Lower leg skin (tissue), 3 donors: ENCODE measurements around the gene UBE2B.

Experiments used
- POLR2A ChIP-seq, 2 donors: fragments of 450-650 bp; IDR thresholded peaks; one replicate each; pipeline ENCODE4 v1.6.1; 2016 to 2017; ENCODE audit warnings: antibody characterized with exemption in 2 of 2, mild to moderate bottlenecking in 1 of 2, moderate library complexity in 1 of 2
- TF ChIP-seq, protein P1 (sequence below), 3 donors: fragments of 450-650 bp; IDR thresholded peaks; one replicate each; pipeline ENCODE4 v1.5.1; 2016; ENCODE audit warnings: antibody characterized with exemption in 3 of 3, mild to moderate bottlenecking in 3 of 3, moderate library complexity in 2 of 3

DNA sequence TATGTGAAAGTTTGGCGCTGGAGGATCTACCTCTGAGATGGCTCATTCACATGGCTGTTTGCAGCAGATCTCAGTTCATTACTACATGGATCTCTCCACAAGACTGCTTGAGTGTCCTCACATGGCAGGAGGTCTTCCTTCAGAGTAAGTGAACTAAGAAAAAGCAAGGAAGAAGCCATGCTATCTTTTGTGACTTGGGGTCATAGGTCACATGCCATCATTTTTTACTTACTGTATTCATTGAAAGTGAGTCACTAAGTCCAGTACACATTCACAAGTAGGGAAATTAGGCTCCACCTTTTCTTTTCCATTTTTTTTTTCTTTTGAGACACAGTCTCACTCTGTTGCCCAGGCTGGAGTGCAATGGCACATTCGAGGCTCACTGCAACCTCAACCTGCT is 49.0 kb downstream of the UBE2B start:
- TF ChIP-seq, protein P1, sequence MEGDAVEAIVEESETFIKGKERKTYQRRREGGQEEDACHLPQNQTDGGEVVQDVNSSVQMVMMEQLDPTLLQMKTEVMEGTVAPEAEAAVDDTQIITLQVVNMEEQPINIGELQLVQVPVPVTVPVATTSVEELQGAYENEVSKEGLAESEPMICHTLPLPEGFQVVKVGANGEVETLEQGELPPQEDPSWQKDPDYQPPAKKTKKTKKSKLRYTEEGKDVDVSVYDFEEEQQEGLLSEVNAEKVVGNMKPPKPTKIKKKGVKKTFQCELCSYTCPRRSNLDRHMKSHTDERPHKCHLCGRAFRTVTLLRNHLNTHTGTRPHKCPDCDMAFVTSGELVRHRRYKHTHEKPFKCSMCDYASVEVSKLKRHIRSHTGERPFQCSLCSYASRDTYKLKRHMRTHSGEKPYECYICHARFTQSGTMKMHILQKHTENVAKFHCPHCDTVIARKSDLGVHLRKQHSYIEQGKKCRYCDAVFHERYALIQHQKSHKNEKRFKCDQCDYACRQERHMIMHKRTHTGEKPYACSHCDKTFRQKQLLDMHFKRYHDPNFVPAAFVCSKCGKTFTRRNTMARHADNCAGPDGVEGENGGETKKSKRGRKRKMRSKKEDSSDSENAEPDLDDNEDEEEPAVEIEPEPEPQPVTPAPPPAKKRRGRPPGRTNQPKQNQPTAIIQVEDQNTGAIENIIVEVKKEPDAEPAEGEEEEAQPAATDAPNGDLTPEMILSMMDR (IDR thresholded peaks at IDR 0.05): no peak
- no peak for TF ChIP-seq POLR2A (IDR thresholded peaks at IDR 0.05)
